DND-41 (cell line): ENCODE results near the gene PTPRD.

Experiments
- ATAC-seq: fragments of 200-7000 bp; cut with Tn5 transposase; 3 replicates; pipeline ENCODE4 v1.9.1; 2021; ENCODE audit warnings: low read depth; ENCODE audit not compliant: insufficient read depth
- DNase-seq: peaks from one replicate; pipeline ENCODE4 v3.0.0-alpha.2; 2020
- H2AFZ ChIP-seq: 2 replicates; pipeline ENCODE4 v1.6.0; 2012; ENCODE audit warnings: low read depth, low read length
- H3K27ac ChIP-seq: 2 replicates; pipeline ENCODE4 v1.5.1; 2012; ENCODE audit warnings: low read length, inconsistent platforms
- H3K27me3 ChIP-seq: fragments of 200-600 bp; sonication (generic); 2 replicates; pipeline ENCODE4 v1.6.0; 2012; ENCODE audit warnings: low read length, mild to moderate bottlenecking, inconsistent platforms; ENCODE audit not compliant: insufficient read depth, poor library complexity
- H3K36me3 ChIP-seq: 2 replicates; pipeline ENCODE4 v1.5.1; 2012; ENCODE audit warnings: low read length, inconsistent platforms; ENCODE audit not compliant: insufficient read depth
- H3K4me1 ChIP-seq: 2 replicates; pipeline ENCODE4 v1.5.1; 2012; ENCODE audit warnings: mild to moderate bottlenecking, low read length; ENCODE audit not compliant: insufficient read depth
- H3K4me2 ChIP-seq: 2 replicates; pipeline ENCODE4 v1.6.0; 2012; ENCODE audit warnings: mild to moderate bottlenecking, moderate library complexity, low read length, inconsistent platforms; ENCODE audit not compliant: insufficient read depth
- H3K4me3 ChIP-seq, 2 experiments: fragments of 200-600 bp in 1 of 2; shearing (Covaris generic) in 1 of 2; 2 replicates each; pipeline ENCODE4 v1.5.1; 2012 to 2016; ENCODE audit warnings: inconsistent platforms in 2 of 2, low read length in 2 of 2, mild to moderate bottlenecking in 2 of 2, low read depth in 1 of 2, moderate library complexity in 1 of 2
- H3K79me2 ChIP-seq: 2 replicates; pipeline ENCODE4 v1.6.0; 2012; ENCODE audit warnings: low read length, inconsistent platforms; ENCODE audit not compliant: insufficient read depth
- H3K9ac ChIP-seq: 2 replicates; pipeline ENCODE4 v1.6.0; 2012; ENCODE audit warnings: low read depth, mild to moderate bottlenecking, inconsistent platforms, low read length, moderate library complexity
- H3K9me3 ChIP-seq: 2 replicates; pipeline ENCODE4 v1.5.1; 2012; ENCODE audit warnings: low read length, moderate library complexity, mild to moderate bottlenecking, inconsistent platforms; ENCODE audit not compliant: insufficient read depth, severe bottlenecking
- H4K20me1 ChIP-seq: 2 replicates; pipeline ENCODE4 v1.6.0; 2012; ENCODE audit warnings: low read length; ENCODE audit not compliant: insufficient read depth
- EZH2 ChIP-seq: IDR thresholded peaks from 3 replicates; pipeline ENCODE4 v1.6.1; 2012; ENCODE audit warnings: borderline replicate concordance, low read depth, mild to moderate bottlenecking, moderate library complexity, low read length, inconsistent platforms; ENCODE audit not compliant: severe bottlenecking
- TF ChIP-seq, protein P1 (sequence below): IDR thresholded peaks from 2 replicates; pipeline ENCODE4 v1.5.1; 2012; ENCODE audit warnings: borderline replicate concordance, low read length, moderate library complexity, mild to moderate bottlenecking; ENCODE audit not compliant: poor library complexity, severe bottlenecking; ENCODE audit errors: extremely low read depth

PTPRD gene

DNA sequence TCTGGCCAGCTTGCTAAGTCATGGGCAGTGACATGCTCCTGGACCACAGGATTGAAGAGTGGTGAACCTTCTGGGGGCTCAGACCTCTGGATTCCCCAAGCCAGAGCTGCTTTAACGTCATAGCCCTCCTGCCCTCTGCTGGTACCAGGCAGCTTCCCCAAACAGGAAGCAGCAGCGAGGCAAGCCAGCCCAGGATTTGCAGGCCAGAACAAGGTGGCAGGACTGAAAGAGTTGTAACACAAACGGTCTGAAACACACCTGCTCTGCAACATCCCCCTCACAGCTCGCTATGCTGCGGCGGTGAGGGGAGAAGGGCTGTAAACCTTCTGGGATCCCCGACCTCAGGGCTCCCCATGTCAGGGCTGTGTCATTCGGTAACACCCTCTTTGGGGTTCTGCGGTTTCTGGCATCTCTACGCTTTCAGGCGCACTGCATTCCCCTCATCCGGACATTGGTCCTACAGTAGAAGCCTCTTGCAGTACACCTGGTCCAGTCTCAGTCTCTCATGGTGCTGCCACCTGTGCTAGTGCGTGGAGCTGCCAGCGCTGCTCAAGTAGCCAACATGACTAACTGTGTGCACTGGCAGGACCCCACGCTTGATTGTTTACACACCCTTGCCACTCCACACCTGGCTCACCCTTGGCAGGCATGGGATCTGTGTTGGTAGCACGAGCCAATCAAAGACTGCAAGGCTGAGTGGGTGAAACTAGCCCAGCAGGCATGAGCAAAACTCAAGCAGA lies 893.3 kb downstream of the PTPRD start:
- Histone ChIP-seq H3K9ac (no peak overlapping the region), H3K4me1 (no peaks in the 10 kb centered on the region), H3K4me3 (no peak overlapping the region), H3K9me3 (peaks cover 22% of the 10 kb centered on the region), H3K79me2 (no peaks in the 10 kb centered on the region), H3K27ac (no peak overlapping the region), H3K36me3 (no peaks in the 10 kb centered on the region), H4K20me1 (no peaks in the 10 kb centered on the region), H2AFZ (no peak overlapping the region), H3K4me2 (no peak overlapping the region), H3K27me3 (no peaks in the 10 kb centered on the region)
- DNase-seq = no peak
- no peak for ATAC-seq
- TF ChIP-seq, protein P1, sequence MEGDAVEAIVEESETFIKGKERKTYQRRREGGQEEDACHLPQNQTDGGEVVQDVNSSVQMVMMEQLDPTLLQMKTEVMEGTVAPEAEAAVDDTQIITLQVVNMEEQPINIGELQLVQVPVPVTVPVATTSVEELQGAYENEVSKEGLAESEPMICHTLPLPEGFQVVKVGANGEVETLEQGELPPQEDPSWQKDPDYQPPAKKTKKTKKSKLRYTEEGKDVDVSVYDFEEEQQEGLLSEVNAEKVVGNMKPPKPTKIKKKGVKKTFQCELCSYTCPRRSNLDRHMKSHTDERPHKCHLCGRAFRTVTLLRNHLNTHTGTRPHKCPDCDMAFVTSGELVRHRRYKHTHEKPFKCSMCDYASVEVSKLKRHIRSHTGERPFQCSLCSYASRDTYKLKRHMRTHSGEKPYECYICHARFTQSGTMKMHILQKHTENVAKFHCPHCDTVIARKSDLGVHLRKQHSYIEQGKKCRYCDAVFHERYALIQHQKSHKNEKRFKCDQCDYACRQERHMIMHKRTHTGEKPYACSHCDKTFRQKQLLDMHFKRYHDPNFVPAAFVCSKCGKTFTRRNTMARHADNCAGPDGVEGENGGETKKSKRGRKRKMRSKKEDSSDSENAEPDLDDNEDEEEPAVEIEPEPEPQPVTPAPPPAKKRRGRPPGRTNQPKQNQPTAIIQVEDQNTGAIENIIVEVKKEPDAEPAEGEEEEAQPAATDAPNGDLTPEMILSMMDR = no peak
- TF ChIP-seq EZH2 = no peak

GRCh38 chr9:9718691-9719090 lies 894.1 kb downstream of the PTPRD start:
- Histone ChIP-seq H3K9ac (no peak overlapping the region), H3K4me1 (no peaks in the 10 kb centered on the region), H3K4me3 (no peak overlapping the region), H3K4me2 (no peak overlapping the region), H4K20me1 (no peaks in the 10 kb centered on the region), H3K36me3 (no peaks in the 10 kb centered on the region), H3K27ac (no peak overlapping the region), H2AFZ (no peak overlapping the region), H3K9me3 (peaks cover 22% of the 10 kb centered on the region), H3K27me3 (no peaks in the 10 kb centered on the region), H3K79me2 (no peaks in the 10 kb centered on the region)
- DNase-seq (no peak), ATAC-seq (no peak)
- no peak for TF ChIP-seq EZH2
- TF ChIP-seq, protein P1 = no peak

DNA sequence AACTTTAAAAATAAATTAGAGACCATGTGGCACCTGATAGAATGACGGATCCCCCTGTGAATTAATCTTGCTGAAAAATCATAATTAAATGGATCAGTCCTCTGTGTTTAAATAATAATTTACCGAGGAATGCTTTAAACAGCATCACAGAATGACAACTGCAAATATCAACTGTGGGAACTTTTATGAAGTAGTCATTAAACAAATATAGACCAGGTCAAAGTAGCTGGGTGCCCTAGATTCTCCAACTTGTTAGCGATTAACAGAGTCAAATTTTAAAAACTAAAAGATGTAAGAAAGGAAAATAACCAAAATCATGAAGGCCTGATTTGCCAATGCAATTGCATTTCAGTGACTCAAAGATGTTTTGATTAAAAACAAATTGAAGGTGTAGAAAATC lies 933.4 kb downstream of the PTPRD start:
- TF ChIP-seq, protein P1 = no peak
- TF ChIP-seq EZH2 = no peak
- no peaks in the 10 kb centered on the region for H3K36me3 ChIP-seq
- no peak overlapping the region for H3K4me2 ChIP-seq
- no peaks in the 10 kb centered on the region for H3K79me2 ChIP-seq
- DNase-seq = no peak
- no peak overlapping the region for H3K4me3 ChIP-seq
- no peaks in the 10 kb centered on the region for H3K27me3 ChIP-seq
- H2AFZ ChIP-seq = no peak overlapping the region
- ATAC-seq = no peak
- no peak overlapping the region for H3K27ac ChIP-seq
- no peaks in the 10 kb centered on the region for H3K4me1 ChIP-seq
- no peaks in the 10 kb centered on the region for H3K9me3 ChIP-seq
- no peak overlapping the region for H3K9ac ChIP-seq
- no peaks in the 10 kb centered on the region for H4K20me1 ChIP-seq

DNA sequence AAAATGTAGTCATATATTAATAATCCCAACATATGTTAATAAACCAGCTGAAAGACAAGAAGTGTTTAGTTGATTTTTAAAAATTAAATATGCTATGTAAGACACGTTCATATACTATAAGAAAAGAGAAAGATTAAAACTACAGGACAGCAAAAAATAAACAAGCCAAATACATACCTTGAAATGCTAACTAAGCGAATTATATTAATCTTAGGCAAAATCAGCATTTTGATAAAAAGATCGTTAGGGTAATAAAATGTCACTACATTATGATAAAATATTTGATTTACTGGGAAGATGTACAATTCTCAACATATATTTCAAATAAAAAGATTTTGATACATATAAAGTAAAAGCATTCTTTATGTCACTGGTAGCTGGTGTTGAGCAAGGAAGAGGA lies 938.3 kb downstream of the PTPRD start:
- no peaks in the 10 kb centered on the region for H3K36me3 ChIP-seq
- DNase-seq = no peak
- no peaks in the 10 kb centered on the region for H3K27me3 ChIP-seq
- no peaks in the 10 kb centered on the region for H3K9me3 ChIP-seq
- no peak overlapping the region for H3K4me3 ChIP-seq
- H3K4me1 ChIP-seq = no peaks in the 10 kb centered on the region
- no peak overlapping the region for H2AFZ ChIP-seq
- no peak overlapping the region for H3K27ac ChIP-seq
- H3K4me2 ChIP-seq = no peak overlapping the region
- no peak for TF ChIP-seq EZH2
- TF ChIP-seq, protein P1 = no peak
- no peak for ATAC-seq
- no peaks in the 10 kb centered on the region for H3K79me2 ChIP-seq
- H3K9ac ChIP-seq = no peak overlapping the region
- no peaks in the 10 kb centered on the region for H4K20me1 ChIP-seq
